Umbilical cord (tissue), 2 donors: ENCODE data around the gene CSNK1G3. TPM values are rescaled to one million over a fixed set of nuclear protein-coding genes. Genes with fewer than 3 reads are reported as not detected.
"Not testable (repeated sequence)": the region's sequence is repeated elsewhere in the genome, so short reads cannot be mapped to it uniquely, and the experiment has no call there.

Source experiments
- DNase-seq: peaks from one replicate; pipeline ENCODE4 v3.0.0-alpha.2; 2015; ENCODE audit warnings: low spot score
- total RNA-seq: library from RNA; depleted of rRNA; stranded (reverse); fragments of >200 nt; gene quantifications from one replicate; pipeline ENCODE4 v1.2.3, GENCODE V29; 2014; ENCODE audit warnings: low replicate concordance; ENCODE audit not compliant: insufficient read depth

Gene CSNK1G3
- total RNA-seq, 1 donor from 2014 or later, result 98.7 TPM

DNA sequence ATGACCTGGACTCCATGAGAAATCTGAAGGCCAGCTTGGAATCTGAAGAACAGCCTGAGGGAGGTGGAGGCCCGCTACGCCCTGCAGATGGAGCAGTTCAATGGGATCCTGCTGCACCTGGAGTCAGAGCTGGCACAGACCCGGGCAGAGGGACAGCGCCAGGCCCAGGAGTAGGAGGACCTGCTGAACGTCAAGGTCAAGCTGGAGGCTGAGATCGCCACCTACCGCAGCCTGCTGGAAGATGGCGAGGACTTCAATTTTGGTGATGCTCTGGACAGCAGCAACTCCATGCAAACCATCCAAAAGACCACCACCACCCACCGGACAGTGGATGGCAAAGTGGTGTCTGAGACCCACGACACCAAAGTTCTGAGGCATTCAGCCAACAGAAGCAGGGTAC is 125.1 kb downstream of the CSNK1G3 start:
- DNase-seq, result not testable (repeated sequence)

DNA sequence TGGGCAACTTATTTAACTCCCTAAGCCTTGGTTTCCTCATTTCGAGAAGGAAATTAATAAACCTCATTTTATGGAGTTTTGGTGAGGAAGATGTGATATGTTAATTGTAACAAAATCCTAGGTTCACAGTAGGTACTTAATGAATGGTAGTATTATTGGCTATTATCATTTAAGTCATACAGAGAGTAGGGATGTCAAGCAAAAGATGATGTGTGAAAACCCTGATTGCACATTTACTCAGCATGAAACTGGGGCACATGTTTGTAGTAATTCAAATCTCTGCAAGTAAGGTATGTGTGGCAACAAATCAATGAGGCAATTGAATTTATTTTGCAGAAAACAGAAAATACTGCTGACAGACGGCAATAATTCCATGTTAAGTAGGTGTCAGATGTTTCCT is 127.3 kb downstream of the CSNK1G3 start:
- DNase-seq, result no peak

DNA sequence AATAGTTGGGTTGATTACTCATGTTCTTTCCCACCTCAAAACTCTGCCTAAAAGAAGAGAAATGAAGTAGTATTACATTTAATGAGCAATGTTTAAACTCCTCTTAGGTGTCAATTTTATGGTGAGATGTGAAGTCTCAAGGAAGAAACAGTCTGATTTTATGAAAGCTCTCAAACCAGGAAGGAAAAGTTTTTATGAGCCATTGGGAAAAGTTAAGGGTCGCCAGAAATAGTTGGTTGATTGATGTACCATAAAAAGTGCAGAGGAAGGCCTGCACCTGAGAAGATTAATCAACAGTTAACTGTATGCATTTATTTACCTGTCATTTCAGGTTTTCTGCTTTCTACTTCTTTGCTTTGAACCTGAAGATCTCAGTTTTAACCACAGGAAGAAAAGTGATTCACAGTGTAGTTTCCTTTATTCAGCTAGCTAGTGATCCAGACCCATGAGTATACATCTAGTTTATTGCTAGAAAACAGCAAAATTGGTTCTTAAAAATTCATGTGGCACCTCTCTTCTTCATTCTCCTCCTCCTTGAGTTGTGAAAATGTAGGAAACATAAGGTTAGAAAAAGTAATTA is 133.1 kb downstream of the CSNK1G3 start:
- DNase-seq, result no peak

DNA sequence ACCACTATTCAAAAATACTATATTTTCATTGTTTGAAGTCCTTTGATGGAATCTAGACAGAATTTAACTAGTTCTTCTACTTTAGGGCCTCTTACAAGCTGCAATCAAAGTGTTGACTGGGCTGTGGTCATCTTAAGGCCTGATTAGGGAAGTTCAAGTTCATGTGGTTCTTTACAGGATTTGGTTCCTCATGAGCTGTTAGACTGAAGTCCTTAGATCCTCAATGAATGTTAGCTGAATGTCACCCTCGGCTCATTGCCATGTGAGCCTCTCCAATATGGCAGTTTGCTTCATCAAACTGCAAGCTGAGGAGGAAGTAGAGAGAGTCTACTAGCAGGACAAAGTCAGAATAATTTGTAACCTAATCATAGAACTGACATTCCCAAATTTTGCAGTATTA is 135.1 kb downstream of the CSNK1G3 start:
- no peak for DNase-seq

DNA sequence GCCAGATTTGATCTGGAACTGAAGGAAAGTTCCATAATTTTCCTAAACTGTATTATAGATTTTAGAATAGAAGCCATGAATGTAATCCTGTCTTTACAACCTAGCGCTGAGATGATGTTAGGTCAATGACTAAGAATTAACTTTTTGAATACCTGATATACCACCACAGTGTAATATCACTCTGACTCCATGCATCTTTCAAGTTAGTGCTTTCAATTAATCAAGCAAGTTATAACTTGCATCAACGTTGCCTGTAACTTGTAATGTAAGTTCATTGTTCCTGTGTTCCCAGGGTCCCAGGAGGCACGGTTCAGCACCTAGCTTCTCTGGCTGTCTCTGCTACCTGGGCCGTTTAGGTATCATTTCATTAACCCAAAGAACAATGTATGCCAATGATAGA is 139.3 kb downstream of the CSNK1G3 start:
- peak; percentile 13 for DNase-seq

DNA sequence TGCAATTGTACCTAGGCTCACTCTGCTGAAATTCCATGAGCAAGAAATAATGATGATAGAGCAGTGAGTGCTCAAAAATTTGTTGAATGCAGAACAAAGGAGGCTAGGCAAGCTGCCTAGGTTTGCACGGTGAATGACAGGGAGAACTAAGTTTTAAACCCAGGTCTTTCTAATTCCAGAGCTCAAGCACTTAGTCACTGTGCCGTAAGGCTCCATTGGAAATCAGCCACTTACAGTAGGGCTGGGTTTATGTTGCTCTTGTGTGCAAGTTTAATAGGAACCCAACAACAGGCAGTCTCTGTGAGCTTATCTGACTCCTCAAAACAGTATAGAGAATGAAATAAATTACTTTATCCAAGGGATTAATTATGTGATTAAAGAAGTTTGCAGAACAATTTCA is 147.0 kb downstream of the CSNK1G3 start:
- peak; percentile 64 for DNase-seq

DNA sequence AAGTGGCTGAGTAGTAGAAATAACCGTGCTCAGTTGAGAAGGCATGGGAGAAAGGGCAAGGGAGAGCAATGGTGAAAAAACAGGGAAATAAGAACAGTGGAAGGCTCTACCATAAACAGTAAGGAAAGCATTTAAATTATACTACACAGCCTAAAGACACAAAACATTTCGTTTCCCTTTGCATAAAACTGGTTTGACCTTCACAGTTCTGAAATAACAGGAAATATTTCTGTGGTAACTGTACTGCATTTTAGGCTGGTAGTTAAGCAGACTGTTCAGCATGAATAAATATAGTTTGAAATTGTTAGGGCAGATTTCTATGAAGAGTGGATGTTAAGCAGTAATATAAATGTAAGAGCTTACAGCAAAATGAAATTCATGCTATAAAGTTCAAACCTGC is 147.5 kb downstream of the CSNK1G3 start:
- DNase-seq, result peak; percentile 18

DNA sequence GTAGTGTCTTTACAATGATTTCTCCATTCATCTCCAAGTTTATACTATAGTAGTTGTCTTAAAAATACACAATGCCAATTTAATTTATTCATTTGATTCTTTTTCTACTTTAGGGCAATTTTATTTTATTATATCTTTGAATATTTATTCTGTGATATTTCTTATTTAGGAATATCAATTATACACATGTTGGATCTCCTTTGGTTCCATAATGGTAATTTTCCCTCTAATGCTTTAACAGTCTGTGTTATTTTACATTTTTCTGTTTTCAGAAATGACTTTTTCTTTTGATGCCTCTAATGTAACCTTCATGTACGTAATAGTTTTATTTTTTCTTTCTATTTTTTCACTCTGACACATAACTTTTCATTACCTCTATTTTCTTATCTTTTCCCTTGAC is 153.0 kb downstream of the CSNK1G3 start:
- no peak for DNase-seq

DNA sequence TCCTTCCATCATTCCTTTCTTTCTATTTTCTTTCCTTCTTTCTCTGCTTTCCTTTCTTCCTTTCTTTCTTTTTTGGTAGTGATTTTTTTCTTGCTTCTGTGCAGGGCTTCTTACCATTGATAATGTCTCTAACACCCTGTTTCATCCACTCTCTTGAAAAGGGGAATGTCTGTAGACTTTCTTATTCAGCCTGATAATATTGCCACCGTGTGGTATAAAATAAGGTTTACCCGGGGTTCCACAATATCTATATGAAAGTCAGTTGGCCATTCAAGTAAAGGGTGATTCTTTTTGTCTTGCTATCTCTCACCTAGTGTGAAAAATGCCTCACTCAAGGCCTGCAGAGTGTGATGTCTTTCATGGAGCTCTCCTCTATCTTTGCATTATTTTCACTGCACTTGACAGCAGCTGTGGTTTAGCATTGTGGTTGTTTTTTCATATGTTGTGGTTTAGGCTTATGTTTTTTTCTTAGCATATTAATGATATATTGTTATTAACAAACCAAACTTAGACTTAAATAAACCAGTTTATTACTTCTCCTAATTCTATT is 153.9 kb downstream of the CSNK1G3 start:
- no peak for DNase-seq

Other genes with a start within 250 kb of the CSNK1G3 start
- gene CEP120, start 88.8 kb upstream of the CSNK1G3 start, total RNA-seq, result 34.7 TPM